ENCODE measurements around the gene TRMT1.
"Not testable (repeated sequence)": the region's sequence is repeated elsewhere in the genome, so short reads cannot be mapped to it uniquely, and the experiment has no call there.

The TRMT1 gene

DNA sequence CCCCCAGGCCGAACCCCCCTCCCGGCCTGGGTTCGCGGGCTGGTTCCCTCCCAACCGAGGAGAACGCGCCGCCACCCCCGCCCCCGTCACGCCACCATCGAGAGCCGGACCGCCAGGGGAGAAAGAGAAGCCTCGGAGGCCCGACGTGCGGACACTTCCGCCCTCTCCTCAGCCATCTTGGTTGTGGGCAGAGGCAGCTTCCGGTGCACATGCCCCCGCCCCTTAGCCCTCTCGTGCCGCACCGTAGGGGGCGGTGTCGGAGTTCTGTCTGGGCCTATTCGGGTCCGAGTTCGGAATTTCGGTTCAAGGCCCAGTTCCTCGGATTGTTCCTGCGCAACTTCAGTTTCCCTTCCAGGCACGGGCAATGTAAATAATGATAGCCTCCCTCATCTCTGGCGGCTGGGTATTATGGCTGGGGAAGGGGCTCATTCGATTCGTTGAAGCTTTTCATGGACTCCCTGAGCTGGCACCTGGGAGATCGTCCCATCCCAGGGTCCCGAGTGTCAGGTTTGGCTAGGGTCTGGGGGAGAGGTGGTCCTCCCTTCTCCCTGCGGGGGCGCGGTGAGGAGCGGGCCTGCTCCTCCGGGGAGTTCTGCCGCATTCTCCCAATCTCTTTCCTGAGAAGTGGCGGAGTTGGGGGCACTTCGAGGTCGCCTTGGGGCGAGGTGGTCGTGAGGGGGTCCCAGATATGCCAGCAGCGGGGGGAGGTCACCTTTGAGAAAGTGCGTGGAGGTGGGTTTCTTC is 33.8 kb upstream of the TRMT1 start, which contains the start of the genes IER2 and STX10:
TSS of gene IER2 (plus strand) at position 225 of the 744 bp plus-strand sequence. CDS start 2,776 bp downstream, outside the sequence.
TSS of gene STX10 (minus strand) at position 189 of the 744 bp plus-strand sequence. CDS start 202 bp downstream, outside the sequence.
- TF ChIP-seq FOXA1 (IDR thresholded peaks at IDR 0.05) = no peak
- peak; percentile 58; the same call in 1 of the 2 replicates for TF ChIP-seq L3MBTL2 (conservative IDR thresholded peaks at IDR 0.05)
- TF ChIP-seq ELF4 (IDR thresholded peaks at IDR 0.05) = peak; percentile 81
- TF ChIP-seq, protein P1, sequence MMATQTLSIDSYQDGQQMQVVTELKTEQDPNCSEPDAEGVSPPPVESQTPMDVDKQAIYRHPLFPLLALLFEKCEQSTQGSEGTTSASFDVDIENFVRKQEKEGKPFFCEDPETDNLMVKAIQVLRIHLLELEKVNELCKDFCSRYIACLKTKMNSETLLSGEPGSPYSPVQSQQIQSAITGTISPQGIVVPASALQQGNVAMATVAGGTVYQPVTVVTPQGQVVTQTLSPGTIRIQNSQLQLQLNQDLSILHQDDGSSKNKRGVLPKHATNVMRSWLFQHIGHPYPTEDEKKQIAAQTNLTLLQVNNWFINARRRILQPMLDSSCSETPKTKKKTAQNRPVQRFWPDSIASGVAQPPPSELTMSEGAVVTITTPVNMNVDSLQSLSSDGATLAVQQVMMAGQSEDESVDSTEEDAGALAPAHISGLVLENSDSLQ (IDR thresholded peaks at IDR 0.05) = no peak
- ChIA-PET POLR2A (interaction anchor here (2.2 to 2.5 kb wide), 3 partner anchors 13 to 45 kb away, joined by 6 to 15 read pairs (median 11); partner anchors contain the start of gene NACC1), CTCF (interaction anchor here (0.7 to 1.2 kb wide), 3 partner anchors 13 to 472 kb away, joined by 3 read pairs; no protein-coding TSS in a partner anchor)
- peak; percentile 84 for DNase-seq (ENCODE audit: extremely low spot score)

DNA sequence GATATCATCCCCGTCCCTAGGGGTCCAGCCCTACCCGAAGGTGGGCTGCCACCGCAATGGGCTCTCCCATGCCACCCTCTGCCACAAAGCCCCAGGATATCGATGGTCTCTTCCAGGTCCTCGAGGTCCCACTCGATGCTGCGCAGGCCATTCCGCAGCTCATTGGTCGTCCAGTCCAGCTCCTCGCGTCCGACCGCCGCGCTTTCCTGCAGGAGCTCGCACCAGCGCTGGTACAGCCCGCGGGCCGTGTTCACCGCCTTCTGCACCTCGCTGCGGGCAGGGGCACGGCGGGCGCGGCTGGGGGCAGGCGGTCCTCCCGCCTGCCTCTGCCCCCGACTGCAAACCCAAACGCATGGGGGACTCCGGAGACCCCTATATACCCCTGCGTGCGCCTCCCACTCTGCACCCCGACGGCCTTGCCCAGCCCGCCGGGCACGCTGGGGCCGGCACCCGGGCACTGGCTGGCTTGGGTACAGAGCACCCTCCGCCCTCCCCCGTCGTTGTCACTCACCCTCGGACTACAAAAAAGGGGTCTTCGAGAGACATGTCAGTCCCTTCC is 33.2 kb upstream of the TRMT1 start:
- TF ChIP-seq L3MBTL2 (conservative IDR thresholded peaks at IDR 0.05) (peak; percentile 25; the same call in 1 of the 2 replicates), ZNF384 (IDR thresholded peaks at IDR 0.05) (no peak)
- ChIA-PET CTCF (interaction anchor here (0.7 to 1.2 kb wide), 3 partner anchors 13 to 184 kb away, joined by 3 read pairs; no protein-coding TSS in a partner anchor), POLR2A (interaction anchor here (1.1 to 2.5 kb wide), 4 partner anchors 13 to 45 kb away, joined by 3 to 15 read pairs (median 8); partner anchors contain the start of gene NACC1)
- DNase-seq (ENCODE audit: extremely low spot score) = no peak

DNA sequence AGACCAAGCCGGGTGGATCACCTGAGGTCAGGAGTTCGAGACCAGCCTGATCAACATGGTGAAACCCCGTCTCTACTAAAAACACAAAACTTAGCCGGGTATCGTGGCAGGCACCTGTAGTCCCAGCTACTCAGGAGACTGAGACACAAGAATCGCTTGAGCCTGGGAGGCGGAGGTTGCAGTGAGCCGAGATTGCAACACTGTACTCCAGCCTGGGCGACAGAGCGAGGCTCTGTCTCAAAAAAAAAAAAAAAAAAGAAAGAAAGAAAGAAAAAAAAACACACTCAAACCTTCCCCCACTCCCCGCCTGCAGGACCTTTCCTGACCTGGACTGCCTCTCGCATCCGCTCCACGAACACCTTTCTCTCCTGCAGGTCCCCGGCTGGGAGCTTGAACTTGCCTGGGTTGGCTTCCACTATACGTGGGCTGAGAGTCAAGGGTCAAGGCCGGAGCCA is 32.7 kb upstream of the TRMT1 start:
- DNase-seq (ENCODE audit: extremely low spot score) = not testable (repeated sequence)
- POLR2A ChIA-PET = interaction anchor here (1.1 to 2.5 kb wide), 4 partner anchors 14 to 46 kb away, joined by 3 to 15 read pairs (median 8); partner anchors contain the start of gene NACC1
- CTCF ChIA-PET = interaction anchor here (1.0 to 1.2 kb wide), 2 partner anchors 13 to 184 kb away, joined by 3 read pairs; no protein-coding TSS in a partner anchor

DNA sequence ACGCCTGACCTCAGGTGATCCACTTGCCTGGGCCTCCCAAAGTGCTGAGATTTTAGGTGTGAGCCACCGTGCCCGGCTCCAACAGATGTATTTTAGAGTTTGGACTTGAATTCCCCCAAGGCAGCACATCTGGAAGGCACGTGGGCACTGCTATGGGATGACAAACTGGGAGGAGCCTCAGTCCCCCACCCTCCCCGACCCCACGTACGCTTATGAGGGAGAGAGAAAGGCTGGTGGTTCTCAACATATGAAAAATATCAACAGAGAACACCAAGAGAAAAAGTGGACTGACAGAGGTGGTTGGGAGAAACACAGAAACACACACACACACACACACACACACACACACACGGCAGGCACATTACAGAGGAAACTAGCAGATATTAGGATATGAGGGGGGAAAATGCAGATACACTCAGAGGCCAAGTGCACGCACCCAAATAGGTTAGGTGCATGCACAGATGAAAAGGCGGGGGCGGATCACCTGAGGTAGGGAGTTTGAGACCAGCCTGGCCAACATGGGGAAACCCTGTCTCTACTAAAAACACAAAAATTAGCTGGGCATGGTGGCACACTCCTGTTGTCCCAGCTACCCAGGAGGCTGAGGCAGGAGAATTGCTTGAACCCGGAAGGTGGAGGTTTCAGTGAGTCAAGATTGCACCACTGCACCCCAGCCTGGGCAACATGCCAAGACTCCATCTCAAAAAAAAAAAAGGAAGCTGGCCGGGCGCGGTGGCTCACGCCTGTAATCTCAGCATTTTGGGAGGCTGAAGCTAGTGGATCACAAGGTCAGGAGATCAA is 30.4 kb upstream of the TRMT1 start:
- POLR2A ChIA-PET = no interaction called here
- no peak for DNase-seq (ENCODE audit: extremely low spot score)
- CTCF ChIA-PET = no interaction called here

DNA sequence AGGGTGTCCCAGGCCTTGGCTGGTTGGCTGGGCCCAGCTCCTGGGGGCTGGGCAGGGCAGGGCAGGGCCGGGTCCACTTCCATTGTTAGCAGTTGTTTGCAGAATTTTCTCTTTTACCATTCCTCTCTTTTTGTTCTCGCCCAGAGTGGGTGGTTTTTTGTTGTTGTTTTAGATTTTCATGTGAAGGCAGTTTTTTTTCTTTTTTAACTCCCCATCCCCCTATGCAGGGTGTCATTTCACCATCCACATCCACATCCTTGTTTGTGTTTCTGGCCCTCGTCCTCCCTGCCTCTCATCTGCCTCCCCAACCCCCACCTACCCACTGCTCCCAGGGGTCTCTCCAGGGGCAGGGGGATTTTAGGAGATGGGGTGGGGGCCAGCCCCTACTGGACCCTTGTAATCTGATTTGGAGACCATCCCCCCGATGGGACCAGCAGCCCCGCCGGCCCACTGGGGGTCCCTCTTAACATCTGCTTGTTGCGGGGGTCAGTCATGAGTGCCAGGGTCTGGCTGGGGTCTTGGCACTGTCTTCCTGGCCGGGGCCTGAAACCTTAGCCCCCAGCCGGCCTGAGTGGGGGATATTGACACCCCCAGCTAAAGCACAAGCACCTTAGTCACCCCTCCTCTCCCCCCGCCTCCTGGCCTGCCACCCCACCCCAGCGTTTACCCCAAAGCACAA is 23.2 kb upstream of the TRMT1 start:
- TF ChIP-seq, protein P1 (IDR thresholded peaks at IDR 0.05) = no peak
- no peak for TF ChIP-seq ARNT (IDR thresholded peaks at IDR 0.05)
- DNase-seq (ENCODE audit: extremely low spot score) = no peak
- CTCF ChIA-PET = no interaction called here

More for the DNA sequence above, 30.4 kb upstream of the TRMT1 start:
- TF ChIP-seq TARDBP (IDR thresholded peaks at IDR 0.05) = no peak
- no peak for TF ChIP-seq L3MBTL2 (conservative IDR thresholded peaks at IDR 0.05)
- TF ChIP-seq BHLHE40 (IDR thresholded peaks at IDR 0.05; ENCODE audit: borderline replicate concordance) = no peak
- no peak for TF ChIP-seq ZNF384 (IDR thresholded peaks at IDR 0.05)
- TF ChIP-seq FOXK2 (IDR thresholded peaks at IDR 0.05) = no peak
- no peak for TF ChIP-seq ARNT (IDR thresholded peaks at IDR 0.05)
- TF ChIP-seq FOXA1 (IDR thresholded peaks at IDR 0.05) = no peak
- TF ChIP-seq ELF4 (IDR thresholded peaks at IDR 0.05) = no peak
- TF ChIP-seq CTBP1 (IDR thresholded peaks at IDR 0.05; ENCODE audit: borderline replicate concordance) = no peak
- TF ChIP-seq, protein P1 (IDR thresholded peaks at IDR 0.05) = no peak
- TF ChIP-seq SP1 (IDR thresholded peaks at IDR 0.05) = no peak
- TF ChIP-seq NFRKB (IDR thresholded peaks at IDR 0.05) = no peak
- TF ChIP-seq SUZ12 (IDR thresholded peaks at IDR 0.05) = no peak
- no peak for TF ChIP-seq HDGF (IDR thresholded peaks at IDR 0.05; ENCODE audit: borderline replicate concordance)
- no peak for TF ChIP-seq FOXM1 (IDR thresholded peaks at IDR 0.05; ENCODE audit: borderline replicate concordance)

DNA sequence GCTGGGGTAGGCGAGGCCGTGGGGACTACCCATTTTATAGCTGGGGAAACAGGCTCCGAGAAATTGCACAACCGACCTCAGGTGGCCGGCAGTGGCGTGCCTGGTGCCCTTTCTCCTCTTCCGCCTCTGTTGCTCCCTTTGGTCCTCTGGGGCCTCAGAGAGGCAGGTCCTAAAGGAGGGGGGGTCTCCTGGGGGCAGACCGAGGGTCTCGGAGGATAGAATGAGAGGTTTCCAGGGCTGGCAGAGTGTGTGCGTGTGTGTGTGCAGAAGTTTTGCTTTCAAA is 22.3 kb upstream of the TRMT1 start:
- DNase-seq (ENCODE audit: extremely low spot score) = no peak
- TF ChIP-seq SP1 (IDR thresholded peaks at IDR 0.05) (no peak), FOXM1 (IDR thresholded peaks at IDR 0.05; ENCODE audit: borderline replicate concordance) (no peak), FOXK2 (IDR thresholded peaks at IDR 0.05) (no peak), FOXA1 (IDR thresholded peaks at IDR 0.05) (no peak), NFRKB (IDR thresholded peaks at IDR 0.05) (no peak), TARDBP (IDR thresholded peaks at IDR 0.05) (no peak), ARNT (IDR thresholded peaks at IDR 0.05) (no peak), SUZ12 (IDR thresholded peaks at IDR 0.05) (no peak), L3MBTL2 (conservative IDR thresholded peaks at IDR 0.05) (no peak), LEF1 (IDR thresholded peaks at IDR 0.05; ENCODE audit: borderline replicate concordance) (no peak), CTBP1 (IDR thresholded peaks at IDR 0.05; ENCODE audit: borderline replicate concordance) (no peak), BHLHE40 (IDR thresholded peaks at IDR 0.05; ENCODE audit: borderline replicate concordance) (no peak), ZNF384 (IDR thresholded peaks at IDR 0.05) (no peak), ELF4 (IDR thresholded peaks at IDR 0.05) (no peak)
- POLR2A ChIA-PET = interaction anchor here (1.8 kb wide), 1 partner anchor 14 kb away, joined by 4 read pairs; no protein-coding TSS in a partner anchor
- CTCF ChIA-PET = no interaction called here

More for the DNA sequence above, 23.2 kb upstream of the TRMT1 start:
- POLR2A ChIA-PET = interaction anchor here (1.8 kb wide), 1 partner anchor 13 kb away, joined by 4 read pairs; no protein-coding TSS in a partner anchor
